HCT116 (cell line): Measurements from ENCODE around the gene SPATA21. TPM values are rescaled to one million over a fixed set of nuclear protein-coding genes. Genes with fewer than 3 reads are reported as not detected.

Source experiments
- ATAC-seq: fragments of 200-7000 bp; cut with Tn5 transposase; 2 replicates; pipeline ENCODE4 v1.9.1; 2020; ENCODE audit warnings: mild to moderate bottlenecking, moderate library complexity
- BruUV-seq: library from RNA; stranded (reverse); fragments of 400-500 nt; replicated peaks from 2 replicates; lab custom pipeline; 2021; lab: Mats Ljungman, UMichigan
- CTCF ChIA-PET: fragments of 300-600 bp; sonication (Branson Sonifier 250); formaldehyde crosslinking; loops from one replicate; lab custom pipeline; 2021; ENCODE audit warnings: antibody characterized with exemption; lab: Charles Lee
- POLR2A ChIA-PET: fragments of 300-600, 350-600 bp; sonication (Branson Sonifier 250); formaldehyde crosslinking; loops from one replicate; lab custom pipeline; 2021; ENCODE audit warnings: antibody characterized with exemption; lab: Charles Lee
- RAD21 ChIA-PET, 2 experiments: fragments of 300-600 bp; sonication (Branson Sonifier 250); formaldehyde crosslinking; loops; one replicate each; lab custom pipeline; 2023; ENCODE audit warnings: low total read pairs in 2 of 2; ENCODE audit not compliant: uncharacterized antibody in 2 of 2, unreplicated experiment in 2 of 2, low non-redundant PET in 1 of 2; lab: Charles Lee
- DNase-seq: peaks from one replicate; pipeline ENCODE4 v3.0.0-alpha.2; 2010; ENCODE audit warnings: low read depth, low spot score
- H2AFZ ChIP-seq: fragments of 200-600 bp; shearing (Covaris generic), sonication (generic); 2 replicates; pipeline ENCODE4 v1.6.1; 2017; ENCODE audit warnings: low read depth, mixed run types, mixed read lengths, antibody characterized with exemption, low read length; ENCODE audit not compliant: poor library complexity, severe bottlenecking
- H3K27ac ChIP-seq: 2 replicates; pipeline ENCODE4 v1.5.1; 2012; ENCODE audit warnings: low read depth, low read length
- H3K27me3 ChIP-seq: fragments of 200-600 bp; sonication (generic); 2 replicates; pipeline ENCODE4 v1.6.1; 2016; ENCODE audit warnings: mixed run types, low read length, mixed read lengths; ENCODE audit not compliant: insufficient read depth
- H3K36me3 ChIP-seq, 2 experiments: fragments of 200-500 bp in 1 of 2; fragments of 200-600 bp in 1 of 2; sonication (Bioruptor generic) in 1 of 2; sonication (generic) in 1 of 2; 2 replicates each; pipeline versions ENCODE4 v1.5.1 to v1.6.1; 2014 to 2016; ENCODE audit warnings: low read length in 2 of 2, inconsistent platforms in 1 of 2, mixed read lengths in 1 of 2, mixed run types in 1 of 2; ENCODE audit not compliant: insufficient read depth in 2 of 2, control insufficient read depth in 1 of 2
- H3K4me1 ChIP-seq, 2 experiments: fragments of 200-600 bp in 1 of 2; sonication (generic) in 1 of 2; 2 replicates each; pipeline versions ENCODE4 v1.5.1 to v1.6.1; 2012 to 2017; ENCODE audit warnings: low read length in 2 of 2, inconsistent platforms in 1 of 2, mild to moderate bottlenecking in 1 of 2, mixed read lengths in 1 of 2, mixed run types in 1 of 2, moderate library complexity in 1 of 2; ENCODE audit not compliant: insufficient read depth in 2 of 2, control insufficient read depth in 1 of 2
- H3K4me2 ChIP-seq: fragments of 200-600 bp; sonication (generic); 2 replicates; pipeline ENCODE4 v1.6.1; 2017; ENCODE audit warnings: mixed run types, low read length, mixed read lengths
- H3K4me3 ChIP-seq, 2 experiments: fragments of 200-600 bp in 1 of 2; sonication (generic) in 1 of 2; replicated peaks in 1 of 2; 2 replicates each; pipeline ENCODE4 v1.5.1; 2011 to 2016; ENCODE audit warnings: low read length in 2 of 2, control low read depth in 1 of 2, low read depth in 1 of 2, mild to moderate bottlenecking in 1 of 2, mixed read lengths in 1 of 2, mixed run types in 1 of 2
- H3K79me2 ChIP-seq: fragments of 200-600 bp; sonication (generic); 2 replicates; pipeline ENCODE4 v1.6.1; 2017; ENCODE audit warnings: mild to moderate bottlenecking, mixed run types, low read length, moderate library complexity, mixed read lengths; ENCODE audit not compliant: insufficient read depth
- H3K9ac ChIP-seq: fragments of 200-600 bp; sonication (generic); 2 replicates; pipeline ENCODE4 v1.6.1; 2016; ENCODE audit warnings: low read length, mixed read lengths
- H3K9me2 ChIP-seq: fragments of 200-600 bp; sonication (generic), shearing (Covaris generic); 2 replicates; pipeline ENCODE4 v1.6.1; 2017; ENCODE audit warnings: mixed run types, mild to moderate bottlenecking, moderate library complexity; ENCODE audit not compliant: insufficient read depth
- H3K9me3 ChIP-seq, 2 experiments: fragments of 200-500 bp in 1 of 2; fragments of 200-600 bp in 1 of 2; sonication (Bioruptor generic) in 1 of 2; sonication (generic) in 1 of 2; 2 replicates each; pipeline ENCODE4 v1.6.1; 2014 to 2017; ENCODE audit warnings: low read length in 2 of 2, mixed read lengths in 2 of 2, inconsistent platforms in 1 of 2, low read depth in 1 of 2, mild to moderate bottlenecking in 1 of 2, mixed run types in 1 of 2, moderate library complexity in 1 of 2; ENCODE audit not compliant: control insufficient read depth in 1 of 2, insufficient read depth in 1 of 2
- H4K20me1 ChIP-seq: fragments of 200-600 bp; sonication (generic), shearing (Covaris generic); 2 replicates; pipeline ENCODE4 v1.6.1; 2017; ENCODE audit warnings: mixed run types, mild to moderate bottlenecking, moderate library complexity; ENCODE audit not compliant: insufficient read depth
- ATF3 ChIP-seq: IDR thresholded peaks from 2 replicates; pipeline ENCODE4 v1.6.1; 2012
- CTCF ChIP-seq, 3 experiments: fragments of 200-600 bp in 1 of 3; sonication (generic) in 1 of 3; IDR thresholded peaks in 2 of 3; conservative IDR thresholded peaks in 1 of 3; 2 replicates each; pipeline ENCODE4 v1.5.1; 2012 to 2017; ENCODE audit warnings: low read depth in 2 of 3, low read length in 2 of 3, antibody characterized with exemption in 1 of 3, borderline replicate concordance in 1 of 3, control low read depth in 1 of 3, mild to moderate bottlenecking in 1 of 3, mixed read lengths in 1 of 3, mixed run types in 1 of 3, moderate library complexity in 1 of 3; ENCODE audit not compliant: insufficient read depth in 1 of 3
- ELF1 ChIP-seq: IDR thresholded peaks from 2 replicates; pipeline ENCODE4 v1.6.1; 2012; ENCODE audit warnings: low read depth, borderline replicate concordance
- SIN3A ChIP-seq: IDR thresholded peaks from 2 replicates; pipeline ENCODE4 v1.6.1; 2012; ENCODE audit warnings: low read depth
- SP1 ChIP-seq: IDR thresholded peaks from 2 replicates; pipeline ENCODE4 v1.6.1; 2012; ENCODE audit warnings: low read depth
- ZFX ChIP-seq: fragments of 450-650 bp; IDR thresholded peaks from 2 replicates; pipeline ENCODE4 v1.6.1; 2017
- intact Hi-C: fragments of 100-400 bp; cut with micrococcal nuclease; formaldehyde crosslinking; loops from 2 replicates; pipeline ENCODE4 v1.10.0; 2022
- total RNA-seq: library from RNA; stranded (reverse); gene quantifications from one replicate; pipeline ENCODE4 v1.2.1, GENCODE V29; 2021; ENCODE audit not compliant: unreplicated experiment

The SPATA21 gene
- total RNA-seq, 1 experiment from 2014 or later: not detected

DNA sequence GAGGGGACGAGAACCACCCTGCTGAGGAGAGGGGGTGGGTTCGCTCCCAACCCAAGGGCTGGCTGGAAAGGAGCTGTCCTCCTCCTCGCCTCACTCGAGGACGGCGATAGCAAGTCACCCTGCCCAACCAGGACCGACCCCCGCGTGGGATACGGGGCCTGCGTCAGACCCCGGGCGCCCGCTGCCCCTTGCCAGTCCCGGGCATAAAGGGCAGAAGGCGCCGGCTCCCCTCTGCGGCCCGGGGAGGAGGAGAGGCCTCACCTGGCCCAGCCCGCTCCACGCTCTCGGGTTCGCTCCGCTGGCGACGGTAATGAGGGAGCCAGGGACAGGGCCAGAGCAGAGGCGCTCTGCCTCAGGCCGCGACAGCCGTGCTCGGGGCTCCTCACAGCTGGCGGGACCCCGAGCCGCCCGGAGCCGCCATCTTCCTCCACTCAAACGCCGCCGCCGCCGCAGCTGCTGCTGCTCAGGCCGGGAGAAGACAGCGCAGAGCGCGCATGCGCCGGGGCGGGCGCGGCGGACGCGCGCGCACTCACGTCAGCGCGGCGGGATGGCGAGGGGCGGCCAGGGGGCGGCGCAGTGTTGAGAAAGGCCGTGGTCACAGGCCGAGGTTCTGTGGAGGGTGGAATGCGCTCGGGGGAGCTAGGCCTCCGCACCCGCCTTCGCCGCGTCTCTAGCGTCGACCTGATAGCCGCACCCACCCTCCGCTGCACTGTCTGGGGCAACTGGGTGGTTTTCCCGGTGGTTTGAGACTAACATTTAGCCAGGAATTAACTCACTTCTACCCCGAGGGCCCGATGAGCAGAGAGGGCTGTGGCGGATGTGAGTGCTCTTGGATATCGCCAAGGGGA, 85.0 kb downstream of the SPATA21 start, which contains the start of gene FBXO42 (continued):
- TF ChIP-seq CTCF (IDR thresholded peaks at IDR 0.05 in 2 of 3, conservative IDR thresholded peaks at IDR 0.05 in 1 of 3; ENCODE audit: borderline replicate concordance in 1 of 3, insufficient read depth in 1 of 3, low read depth in 2 of 3, low read length in 2 of 3) (peak in 2 of 3 experiments; percentile 3 to 24; a peak in 1 of 6 replicates), SP1 (no peak), ELF1 (no peak), ZFX (peak; percentile 94)

- peak overlapping the region; percentile 73 to 96 for H3K4me3 ChIP-seq
- CTCF ChIA-PET: interaction anchor here (1.6 to 3.7 kb wide), 2 partner anchors 11 to 270 kb away, joined by 6 to 24 read pairs; no protein-coding TSS in a partner anchor
- peak overlapping the region; percentile 87 for H3K9ac ChIP-seq
- H2AFZ ChIP-seq: no peak overlapping the region
- intact Hi-C loops: no loop called here
- H3K9me3 ChIP-seq: no peaks in the 10 kb centered on the region
- ATAC-seq (no peak), DNase-seq (no peak)
- H3K36me3 ChIP-seq: no peaks in the 10 kb centered on the region
- H3K79me2 ChIP-seq: peaks cover 55% of the 10 kb centered on the region
- peak overlapping the region; percentile 72 for H3K27ac ChIP-seq
- H3K27me3 ChIP-seq: no peaks in the 10 kb centered on the region
- H4K20me1 ChIP-seq: peaks cover 4% of the 10 kb centered on the region; the same call in 1 of the 2 replicates
- RAD21 ChIA-PET: no interaction called here
- no peaks in the 10 kb centered on the region for H3K9me2 ChIP-seq
- TSS peak; percentile 54 for BruUV-seq
- TF ChIP-seq ATF3 (no peak), SIN3A (0 out of 2 replicates have a peak, but pooled peaks have one; percentile 13)
- POLR2A ChIA-PET: interaction anchor here (0.6 to 1.0 kb wide), 3 partner anchors 11 to 144 kb away, joined by 3 to 4 read pairs (median 3); no protein-coding TSS in a partner anchor
- H3K4me2 ChIP-seq: peak overlapping the region; percentile 85
- peaks cover 23 to 39% of the 10 kb centered on the region in 2 experiments for H3K4me1 ChIP-seq
Measured at GRCh38 chr1:16351456-16351993, 85.7 kb downstream of the SPATA21 start.
